Measurements from ENCODE around the gene LAMA3. TPM values are rescaled to one million over a fixed set of nuclear protein-coding genes. Genes with fewer than 3 reads are reported as not detected.
A peak's percentile ranks its signal among the peaks of the same experiment; 100 is the strongest.

The LAMA3 gene
- total RNA-seq, 1 experiment from 2014 or later: 6.4 TPM

- H3K9me3 ChIP-seq: no peaks in the 10 kb centered on the region
- no peak for DNase-seq
- peaks cover 29% of the 10 kb centered on the region for H3K36me3 ChIP-seq
- H3K27me3 ChIP-seq: no peaks in the 10 kb centered on the region
- no peak overlapping the region for H3K4me3 ChIP-seq
These were observed 144.5 kb downstream of the LAMA3 start for GRCh38 chr18:23833714-23834113.

GRCh38 chr18:23835091-23835490 lies 145.8 kb downstream of the LAMA3 start:
- H3K9me3 ChIP-seq: no peaks in the 10 kb centered on the region
- no peaks in the 10 kb centered on the region for H3K27me3 ChIP-seq
- H3K4me3 ChIP-seq: no peak overlapping the region
- H3K36me3 ChIP-seq: peaks cover 21% of the 10 kb centered on the region
- DNase-seq: no peak

GRCh38 chr18:23835506-23835905 lies 146.3 kb downstream of the LAMA3 start:
- Histone ChIP-seq H3K27me3 (no peaks in the 10 kb centered on the region), H3K9me3 (no peaks in the 10 kb centered on the region), H3K36me3 (peaks cover 21% of the 10 kb centered on the region), H3K4me3 (no peak overlapping the region)
- DNase-seq: no peak

GRCh38 chr18:23837591-23837990 lies 148.3 kb downstream of the LAMA3 start:
- peak; percentile 37 for DNase-seq
- Histone ChIP-seq H3K36me3 (peaks cover 22% of the 10 kb centered on the region), H3K4me3 (no peak overlapping the region), H3K9me3 (no peaks in the 10 kb centered on the region), H3K27me3 (no peaks in the 10 kb centered on the region)

GRCh38 chr18:23838233-23838632 lies 149.0 kb downstream of the LAMA3 start:
- H3K4me3 ChIP-seq: no peak overlapping the region
- DNase-seq: no peak
- no peaks in the 10 kb centered on the region for H3K9me3 ChIP-seq
- H3K27me3 ChIP-seq: no peaks in the 10 kb centered on the region
- H3K36me3 ChIP-seq: peaks cover 22% of the 10 kb centered on the region

GRCh38 chr18:23838801-23839366 lies 149.6 kb downstream of the LAMA3 start:
- Histone ChIP-seq H3K9me3 (no peaks in the 10 kb centered on the region), H3K36me3 (peaks cover 20% of the 10 kb centered on the region), H3K27me3 (no peaks in the 10 kb centered on the region), H3K4me3 (no peak overlapping the region)
- no peak for DNase-seq

GRCh38 chr18:23842305-23842704 lies 153.1 kb downstream of the LAMA3 start:
- Histone ChIP-seq H3K9me3 (no peaks in the 10 kb centered on the region), H3K27me3 (no peaks in the 10 kb centered on the region), H3K4me3 (no peak overlapping the region), H3K36me3 (peaks cover 22% of the 10 kb centered on the region)
- no peak for DNase-seq

GRCh38 chr18:23844991-23845680 lies 155.9 kb downstream of the LAMA3 start:
- no peaks in the 10 kb centered on the region for H3K27me3 ChIP-seq
- H3K9me3 ChIP-seq: no peaks in the 10 kb centered on the region
- peaks cover 14% of the 10 kb centered on the region; the same call in 1 of the 2 replicates for H3K36me3 ChIP-seq
- no peak for DNase-seq
- no peak overlapping the region for H3K4me3 ChIP-seq

- Histone ChIP-seq H3K9me3 (no peaks in the 10 kb centered on the region), H3K36me3 (peaks cover 14% of the 10 kb centered on the region; the same call in 1 of the 2 replicates), H3K27me3 (no peaks in the 10 kb centered on the region), H3K4me3 (no peak overlapping the region)
- no peak for DNase-seq
These were observed 156.9 kb downstream of the LAMA3 start for GRCh38 chr18:23845988-23846630.

GRCh38 chr18:23847321-23847986 lies 158.2 kb downstream of the LAMA3 start:
- Histone ChIP-seq H3K4me3 (no peak overlapping the region), H3K27me3 (no peaks in the 10 kb centered on the region), H3K9me3 (no peaks in the 10 kb centered on the region), H3K36me3 (peaks cover 12% of the 10 kb centered on the region; the same call in 1 of the 2 replicates)
- no peak for DNase-seq

GRCh38 chr18:23849141-23849540 lies 159.9 kb downstream of the LAMA3 start:
- Histone ChIP-seq H3K4me3 (no peak overlapping the region), H3K36me3 (peaks cover 17% of the 10 kb centered on the region), H3K27me3 (no peaks in the 10 kb centered on the region), H3K9me3 (no peaks in the 10 kb centered on the region)
- no peak for DNase-seq

- Histone ChIP-seq H3K9me3 (no peaks in the 10 kb centered on the region), H3K4me3 (no peak overlapping the region), H3K36me3 (peaks cover 14% of the 10 kb centered on the region), H3K27me3 (no peaks in the 10 kb centered on the region)
- no peak for DNase-seq
These were observed 161.0 kb downstream of the LAMA3 start for GRCh38 chr18:23850215-23850614.

GRCh38 chr18:23851470-23852002 lies 162.3 kb downstream of the LAMA3 start:
- H3K27me3 ChIP-seq: no peaks in the 10 kb centered on the region
- no peak overlapping the region for H3K4me3 ChIP-seq
- no peak for DNase-seq
- H3K36me3 ChIP-seq: peaks cover 9% of the 10 kb centered on the region
- no peaks in the 10 kb centered on the region for H3K9me3 ChIP-seq

GRCh38 chr18:23852236-23853045 lies 163.2 kb downstream of the LAMA3 start:
- Histone ChIP-seq H3K9me3 (no peaks in the 10 kb centered on the region), H3K27me3 (no peaks in the 10 kb centered on the region), H3K4me3 (no peak overlapping the region), H3K36me3 (peaks cover 9% of the 10 kb centered on the region)
- no peak for DNase-seq

GRCh38 chr18:23853448-23854195 lies 164.4 kb downstream of the LAMA3 start:
- Histone ChIP-seq H3K27me3 (no peaks in the 10 kb centered on the region), H3K4me3 (no peak overlapping the region), H3K36me3 (peaks cover 9% of the 10 kb centered on the region), H3K9me3 (no peaks in the 10 kb centered on the region)
- DNase-seq: no peak

GRCh38 chr18:23855721-23856120 lies 166.5 kb downstream of the LAMA3 start:
- DNase-seq: no peak
- Histone ChIP-seq H3K9me3 (no peaks in the 10 kb centered on the region), H3K36me3 (peaks cover 13% of the 10 kb centered on the region), H3K27me3 (no peaks in the 10 kb centered on the region), H3K4me3 (no peak overlapping the region)
